ENCODE results near the gene MALT1.

Gene MALT1

DNA sequence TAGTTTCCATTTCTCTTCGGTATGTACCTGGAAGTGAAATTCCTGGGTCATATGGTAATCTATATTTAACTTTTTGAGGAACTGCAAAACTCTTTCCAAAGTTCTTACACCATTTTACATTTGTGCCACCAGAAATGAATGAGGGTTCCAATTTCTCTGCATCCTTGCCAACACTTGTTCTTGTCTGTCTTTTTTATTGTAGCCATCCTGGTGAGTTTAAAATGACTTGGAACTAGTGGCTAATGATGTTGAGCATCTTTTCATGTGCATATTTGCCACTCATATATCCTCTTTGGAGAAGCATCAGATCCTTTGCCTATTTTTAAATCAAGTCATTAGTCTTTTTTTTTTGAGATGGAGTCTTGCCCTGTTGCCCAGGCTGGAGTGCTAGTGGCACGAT, 59.4 kb downstream of the MALT1 start:
- TF ChIP-seq, protein P1, sequence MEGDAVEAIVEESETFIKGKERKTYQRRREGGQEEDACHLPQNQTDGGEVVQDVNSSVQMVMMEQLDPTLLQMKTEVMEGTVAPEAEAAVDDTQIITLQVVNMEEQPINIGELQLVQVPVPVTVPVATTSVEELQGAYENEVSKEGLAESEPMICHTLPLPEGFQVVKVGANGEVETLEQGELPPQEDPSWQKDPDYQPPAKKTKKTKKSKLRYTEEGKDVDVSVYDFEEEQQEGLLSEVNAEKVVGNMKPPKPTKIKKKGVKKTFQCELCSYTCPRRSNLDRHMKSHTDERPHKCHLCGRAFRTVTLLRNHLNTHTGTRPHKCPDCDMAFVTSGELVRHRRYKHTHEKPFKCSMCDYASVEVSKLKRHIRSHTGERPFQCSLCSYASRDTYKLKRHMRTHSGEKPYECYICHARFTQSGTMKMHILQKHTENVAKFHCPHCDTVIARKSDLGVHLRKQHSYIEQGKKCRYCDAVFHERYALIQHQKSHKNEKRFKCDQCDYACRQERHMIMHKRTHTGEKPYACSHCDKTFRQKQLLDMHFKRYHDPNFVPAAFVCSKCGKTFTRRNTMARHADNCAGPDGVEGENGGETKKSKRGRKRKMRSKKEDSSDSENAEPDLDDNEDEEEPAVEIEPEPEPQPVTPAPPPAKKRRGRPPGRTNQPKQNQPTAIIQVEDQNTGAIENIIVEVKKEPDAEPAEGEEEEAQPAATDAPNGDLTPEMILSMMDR (conservative IDR thresholded peaks at IDR 0.05; ENCODE audit: low read depth), result no peak
- POLR2A ChIA-PET (ENCODE audit: low non-redundant PET), result no interaction called here
- H3K27ac ChIP-seq, result no peak overlapping the region
- CTCF ChIA-PET, result no interaction called here
- no peak for DNase-seq (ENCODE audit: low spot score)

DNA sequence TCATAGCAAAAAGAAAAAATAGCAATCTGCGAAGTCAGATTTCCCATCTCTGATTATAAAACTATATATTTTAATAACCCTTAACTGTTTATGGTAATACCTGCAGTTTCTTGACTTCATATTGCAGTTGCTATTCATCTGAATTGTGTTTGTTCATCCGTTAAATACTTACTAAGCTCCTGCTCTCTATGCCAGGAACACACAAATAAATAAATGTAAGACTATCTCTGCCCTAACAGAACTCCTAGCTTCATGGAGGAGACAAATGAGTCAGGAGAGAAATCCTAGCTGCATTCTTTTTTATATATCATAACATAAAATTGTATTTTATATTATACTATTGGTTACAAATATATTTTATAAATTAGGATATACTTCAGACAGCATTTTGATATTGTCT, 61.2 kb downstream of the MALT1 start:
- ChIA-PET CTCF (no interaction called here), POLR2A (ENCODE audit: low non-redundant PET) (no interaction called here)
- no peak for DNase-seq (ENCODE audit: low spot score)
- TF ChIP-seq, protein P1 (conservative IDR thresholded peaks at IDR 0.05; ENCODE audit: low read depth), result no peak
- no peak overlapping the region for H3K27ac ChIP-seq

DNA sequence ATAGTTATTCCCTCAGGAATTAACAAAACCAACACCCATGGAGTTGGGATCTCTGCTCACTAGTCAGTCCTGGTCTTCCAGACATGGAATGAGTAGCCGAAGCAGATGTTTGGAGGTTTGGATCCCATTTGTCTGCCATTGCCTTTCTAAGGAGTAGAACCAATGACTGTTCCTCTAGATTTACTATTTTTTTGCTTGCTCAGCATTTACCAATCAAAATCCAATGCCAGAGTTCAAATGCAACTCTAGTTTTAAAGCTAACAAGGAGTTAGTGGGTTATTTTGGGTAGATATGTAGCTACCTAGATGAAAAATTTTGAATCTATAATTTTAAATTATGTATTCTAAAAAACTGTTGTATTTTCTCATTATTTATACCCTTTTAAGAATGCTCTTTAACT, 62.6 kb downstream of the MALT1 start:
- POLR2A ChIA-PET (ENCODE audit: low non-redundant PET), result no interaction called here
- no peak overlapping the region for H3K27ac ChIP-seq
- TF ChIP-seq, protein P1 (conservative IDR thresholded peaks at IDR 0.05; ENCODE audit: low read depth), result no peak
- CTCF ChIA-PET, result interaction anchor here (0.6 kb wide), 1 partner anchor 30 kb away, joined by 7 read pairs; no protein-coding TSS in a partner anchor
- DNase-seq (ENCODE audit: low spot score), result no peak

- ChIA-PET POLR2A (ENCODE audit: low non-redundant PET) (no interaction called here), CTCF (interaction anchor here (0.7 kb wide), 1 partner anchor 258 kb away, joined by 3 read pairs; no protein-coding TSS in a partner anchor)
- TF ChIP-seq, protein P1 (conservative IDR thresholded peaks at IDR 0.05; ENCODE audit: low read depth), result no peak
- H3K27ac ChIP-seq, result no peak overlapping the region
- DNase-seq (ENCODE audit: low spot score), result no peak
These were observed 67.1 kb downstream of the MALT1 start for GRCh38 chr18:58738322-58738721.

- no peak for DNase-seq (ENCODE audit: low spot score)
- CTCF ChIA-PET, result interaction anchor here (0.7 to 1.2 kb wide), 2 partner anchors 18 to 506 kb away, joined by 3 to 5 read pairs; no protein-coding TSS in a partner anchor
These were observed 74.6 kb downstream of the MALT1 start for GRCh38 chr18:58745914-58746313.

GRCh38 chr18:58748899-58749595, 77.8 kb downstream of the MALT1 start:
- TF ChIP-seq, protein P1 (conservative IDR thresholded peaks at IDR 0.05; ENCODE audit: low read depth), result no peak
- no peak overlapping the region for H3K27ac ChIP-seq
- ChIA-PET POLR2A (ENCODE audit: low non-redundant PET) (no interaction called here), CTCF (no interaction called here)
- DNase-seq (ENCODE audit: low spot score), result no peak

More at GRCh38 chr18:58745914-58746313, 74.6 kb downstream of the MALT1 start:
- POLR2A ChIA-PET (ENCODE audit: low non-redundant PET), result no interaction called here
- H3K27ac ChIP-seq, result no peak overlapping the region
- TF ChIP-seq, protein P1 (conservative IDR thresholded peaks at IDR 0.05; ENCODE audit: low read depth), result no peak
